OCI-LY7 (cell line): ENCODE measurements around the gene MYO9A. TPM values are rescaled to one million over a fixed set of nuclear protein-coding genes. Genes with fewer than 3 reads are reported as not detected.

Source experiments
- BruUV-seq: library from RNA; stranded (reverse); fragments of 400-500 nt; replicated peaks from 2 replicates; lab custom pipeline; 2021; lab: Mats Ljungman, UMichigan
- CTCF ChIA-PET: fragments of 300-600 bp; sonication (Branson Sonifier 250); formaldehyde crosslinking; loops from one replicate; lab custom pipeline; 2022; ENCODE audit warnings: antibody characterized with exemption; ENCODE audit not compliant: unreplicated experiment; lab: Charles Lee
- POLR2A ChIA-PET: fragments of 300-600 bp; sonication (Branson Sonifier 250); formaldehyde crosslinking; loops from one replicate; lab custom pipeline; 2022; ENCODE audit warnings: antibody characterized with exemption; lab: Charles Lee
- DNase-seq: peaks from one replicate; pipeline ENCODE4 v3.0.0-alpha.2; 2015; ENCODE audit warnings: low spot score
- H2AFZ ChIP-seq: fragments of 200-600 bp; sonication (generic), shearing (Covaris generic); 2 replicates; pipeline ENCODE4 v1.6.1; 2014; ENCODE audit warnings: mild to moderate bottlenecking, antibody characterized with exemption, low read length, moderate library complexity
- H3K27ac ChIP-seq: fragments of 200-600 bp; sonication (generic); 2 replicates; pipeline ENCODE4 v1.5.1; 2014; ENCODE audit warnings: mixed run types, low read depth, mild to moderate bottlenecking, moderate library complexity, low read length, inconsistent platforms; ENCODE audit not compliant: poor library complexity, severe bottlenecking
- H3K36me3 ChIP-seq: fragments of 200-600 bp; sonication (generic); 2 replicates; pipeline ENCODE4 v1.6.1; 2014; ENCODE audit warnings: mild to moderate bottlenecking, antibody characterized with exemption, low read length, moderate library complexity, mixed read lengths; ENCODE audit not compliant: insufficient read depth
- H3K4me1 ChIP-seq: fragments of 200-600 bp; sonication (generic); 2 replicates; pipeline ENCODE4 v1.5.1; 2014; ENCODE audit warnings: mild to moderate bottlenecking, low read length; ENCODE audit not compliant: insufficient read depth, poor library complexity, severe bottlenecking
- H3K4me2 ChIP-seq: fragments of 200-600 bp; sonication (generic); 2 replicates; pipeline ENCODE4 v1.6.1; 2014; ENCODE audit warnings: mild to moderate bottlenecking, low read length
- H3K4me3 ChIP-seq: fragments of 200-600 bp; sonication (generic); 2 replicates; pipeline ENCODE4 v1.5.1; 2014; ENCODE audit warnings: mild to moderate bottlenecking, low read depth, low read length; ENCODE audit not compliant: poor library complexity, severe bottlenecking
- H3K79me2 ChIP-seq: fragments of 200-600 bp; sonication (generic); 2 replicates; pipeline ENCODE4 v1.6.1; 2016; ENCODE audit warnings: low read depth, mild to moderate bottlenecking, low read length, moderate library complexity, mixed read lengths; ENCODE audit not compliant: insufficient read depth
- H3K9me2 ChIP-seq: fragments of 200-600 bp; sonication (generic); 2 replicates; pipeline ENCODE4 v1.6.1; 2016; ENCODE audit warnings: mild to moderate bottlenecking, low read length, mixed read lengths; ENCODE audit not compliant: insufficient read depth
- H3K9me3 ChIP-seq: fragments of 200-600 bp; sonication (generic); 2 replicates; pipeline ENCODE4 v1.6.1; 2014; ENCODE audit warnings: mild to moderate bottlenecking, mixed run types, low read length, mixed read lengths
- H4K20me1 ChIP-seq: fragments of 200-600 bp; sonication (generic); 2 replicates; pipeline ENCODE4 v1.6.1; 2014; ENCODE audit warnings: mild to moderate bottlenecking, antibody characterized with exemption, low read length, moderate library complexity, mixed read lengths; ENCODE audit not compliant: insufficient read depth
- CTCF ChIP-seq: fragments of 200-600 bp; sonication (generic); conservative IDR thresholded peaks from 2 replicates; pipeline ENCODE4 v1.5.1; 2014; ENCODE audit warnings: mild to moderate bottlenecking, antibody characterized with exemption, low read length, moderate library complexity, mixed read lengths
- EZH2phosphoT487 ChIP-seq: fragments of 200-600 bp; sonication (generic); IDR thresholded peaks from 2 replicates; pipeline ENCODE4 v1.6.1; 2018; ENCODE audit warnings: low read depth, borderline replicate concordance, mild to moderate bottlenecking, mixed run types, antibody characterized with exemption, low read length, moderate library complexity, mixed read lengths
- intact Hi-C: fragments of 100-400 bp; cut with micrococcal nuclease; formaldehyde crosslinking; loops from one replicate; pipeline ENCODE4 v1.10.0; 2022; ENCODE audit not compliant: unreplicated experiment
- total RNA-seq, 2 experiments: library from RNA; depleted of rRNA in 1 of 2; stranded (reverse); fragments of >200 nt in 1 of 2; shearing (Covaris generic) in 1 of 2; gene quantifications; 2 replicates each; pipeline ENCODE4 v1.2.3, GENCODE V29; 2014 to 2022

The MYO9A gene
- total RNA-seq, 2 experiments from 2014 or later, result 26.4 to 125 TPM

DNA sequence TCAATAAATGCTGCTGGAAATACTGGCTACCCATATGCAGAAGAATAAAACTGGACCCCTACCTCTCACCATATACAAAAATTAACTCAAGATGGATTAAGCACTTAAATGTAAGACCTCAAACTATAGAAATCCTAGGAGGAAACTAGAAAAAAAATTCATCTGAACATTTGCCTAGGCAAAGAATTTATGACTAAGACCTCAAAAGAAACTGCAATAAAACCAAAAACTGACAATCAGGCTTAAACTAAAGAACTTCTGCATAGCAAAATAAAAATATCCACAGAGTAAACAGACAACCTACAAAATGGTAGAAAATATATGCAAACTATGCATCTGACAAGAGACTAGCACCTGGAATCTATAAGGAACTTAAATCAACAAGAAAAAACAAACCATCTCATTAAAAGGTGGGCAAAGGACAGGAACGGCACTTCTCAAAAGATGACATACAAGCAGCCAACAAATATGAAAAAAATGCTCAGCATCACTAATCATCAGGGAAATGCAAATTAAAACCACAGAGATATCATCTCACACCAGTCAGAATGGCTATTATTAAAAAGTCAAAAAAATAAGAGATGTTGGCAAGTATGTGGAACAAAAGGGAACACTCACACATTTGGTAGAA lies 47.0 kb downstream of the MYO9A start:
- H4K20me1 ChIP-seq, result no peaks in the 10 kb centered on the region
- H3K4me2 ChIP-seq, result peak overlapping the region; percentile 65
- CTCF ChIA-PET, result no interaction called here
- no peaks in the 10 kb centered on the region for H3K9me3 ChIP-seq
- peak overlapping the region; percentile 59 for H3K4me3 ChIP-seq
- peaks cover 3% of the 10 kb centered on the region; the same call in 1 of the 2 replicates for H3K36me3 ChIP-seq
- H3K27ac ChIP-seq, result peak overlapping the region; percentile 76
- peak; percentile 52 for DNase-seq
- POLR2A ChIA-PET, result no interaction called here
- H3K9me2 ChIP-seq, result no peaks in the 10 kb centered on the region
- TSS peak; percentile 74 for BruUV-seq
- peaks cover 80% of the 10 kb centered on the region for H3K79me2 ChIP-seq
- intact Hi-C loops, result loop anchor here (2.0 kb wide), 1 partner anchor 46 kb away; no protein-coding TSS in a partner anchor
- TF ChIP-seq CTCF (no peak), EZH2phosphoT487 (no peak)
- peak overlapping the region; percentile 75; the same call in 1 of the 2 replicates for H2AFZ ChIP-seq
- H3K4me1 ChIP-seq, result peaks cover 74% of the 10 kb centered on the region

DNA sequence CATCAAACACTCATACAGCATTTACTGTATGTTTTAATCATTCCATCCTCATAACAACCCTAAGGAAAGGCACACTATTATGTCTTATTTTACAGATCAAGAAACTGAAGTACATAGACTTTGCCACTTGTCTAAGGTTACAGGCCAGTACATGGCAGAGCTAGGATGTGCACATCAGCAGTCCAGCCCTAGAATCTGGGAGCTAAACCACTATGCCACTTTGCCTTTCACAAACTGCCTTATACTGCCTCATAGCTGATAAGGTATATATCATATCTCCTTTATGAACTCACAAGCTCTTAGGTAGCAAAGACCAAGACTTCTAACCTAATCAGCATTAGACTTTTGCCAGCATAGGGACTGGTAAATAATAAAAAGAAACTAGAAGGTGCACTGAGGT lies 49.1 kb downstream of the MYO9A start:
- CTCF ChIA-PET, result no interaction called here
- intact Hi-C loops, result no loop called here
- peak overlapping the region; percentile 25 for H3K4me2 ChIP-seq

GRCh38 chr15:72065801-72066200 lies 52.1 kb downstream of the MYO9A start:
- Histone ChIP-seq H3K4me2 (no peak overlapping the region), H3K9me3 (no peaks in the 10 kb centered on the region), H3K9me2 (no peaks in the 10 kb centered on the region), H2AFZ (no peak overlapping the region), H3K27ac (no peak overlapping the region), H3K4me3 (no peak overlapping the region), H3K36me3 (peaks cover 12% of the 10 kb centered on the region; the same call in 1 of the 2 replicates), H3K79me2 (peaks cover 66% of the 10 kb centered on the region), H4K20me1 (no peaks in the 10 kb centered on the region), H3K4me1 (peaks cover 29% of the 10 kb centered on the region)
- ChIA-PET CTCF (no interaction called here), POLR2A (interaction anchor here (0.6 to 1.3 kb wide), 6 partner anchors 12 to 45 kb away, joined by 3 to 11 read pairs (median 4); no protein-coding TSS in a partner anchor)
- BruUV-seq, result no TSS peak
- intact Hi-C loops, result no loop called here
- DNase-seq, result no peak
- TF ChIP-seq CTCF (no peak), EZH2phosphoT487 (no peak)

More for the DNA sequence above, 49.1 kb downstream of the MYO9A start:
- Histone ChIP-seq H4K20me1 (no peaks in the 10 kb centered on the region), H3K9me2 (no peaks in the 10 kb centered on the region), H3K79me2 (peaks cover 79% of the 10 kb centered on the region), H3K4me1 (peaks cover 59% of the 10 kb centered on the region), H3K4me3 (no peak overlapping the region), H2AFZ (no peak overlapping the region), H3K9me3 (no peaks in the 10 kb centered on the region), H3K36me3 (peaks cover 3% of the 10 kb centered on the region; the same call in 1 of the 2 replicates), H3K27ac (peak overlapping the region; percentile 38)
- DNase-seq, result no peak
- POLR2A ChIA-PET, result interaction anchor here (0.6 to 1.1 kb wide), 4 partner anchors 8 to 26 kb away, joined by 3 to 4 read pairs (median 4); no protein-coding TSS in a partner anchor
- BruUV-seq, result no TSS peak
- no peak for TF ChIP-seq EZH2phosphoT487
